Neuronal stem cell (in vitro differentiated cells): ENCODE data around the gene DMRT3.

Experiments used
- DNase-seq: peaks from one replicate; pipeline ENCODE4 v3.0.0-alpha.2; 2013; ENCODE audit warnings: low spot score
- H2AFZ ChIP-seq: one replicate; pipeline ENCODE4 v1.6.1; 2013; ENCODE audit warnings: mild to moderate bottlenecking, low read length, inconsistent platforms
- H2AK5ac ChIP-seq: 2 replicates; pipeline ENCODE4 v1.6.1; 2013; ENCODE audit warnings: low read depth, mild to moderate bottlenecking, inconsistent platforms, low read length, moderate library complexity, mixed read lengths
- H2BK120ac ChIP-seq: 2 replicates; pipeline ENCODE4 v1.6.1; 2013; ENCODE audit warnings: low read depth, mild to moderate bottlenecking, inconsistent platforms, low read length, moderate library complexity, mixed read lengths
- H2BK12ac ChIP-seq: one replicate; pipeline ENCODE4 v1.6.1; 2013; ENCODE audit warnings: low read length, inconsistent platforms
- H2BK15ac ChIP-seq: 2 replicates; pipeline ENCODE4 v1.6.1; 2013; ENCODE audit warnings: mild to moderate bottlenecking, low read length, inconsistent platforms, mixed read lengths
- H2BK5ac ChIP-seq: one replicate; pipeline ENCODE4 v1.6.1; 2013; ENCODE audit warnings: inconsistent platforms, mild to moderate bottlenecking, low read length, moderate library complexity
- H3K14ac ChIP-seq: one replicate; pipeline ENCODE4 v1.6.1; 2013; ENCODE audit warnings: low read length, inconsistent platforms
- H3K18ac ChIP-seq: 2 replicates; pipeline ENCODE4 v1.6.1; 2013; ENCODE audit warnings: low read length, inconsistent platforms
- H3K23ac ChIP-seq: 2 replicates; pipeline ENCODE4 v1.6.1; 2013; ENCODE audit warnings: low read depth, mild to moderate bottlenecking, mixed read lengths, low read length, inconsistent platforms; ENCODE audit not compliant: poor library complexity
- H3K27ac ChIP-seq: replicated peaks from 3 replicates; pipeline ENCODE4 v1.5.1; 2013; ENCODE audit warnings: low read length, inconsistent platforms
- H3K27me3 ChIP-seq, 3 experiments: 2 replicates each; pipeline ENCODE4 v1.6.1; 2013; ENCODE audit warnings: low read length in 3 of 3, mild to moderate bottlenecking in 2 of 3, inconsistent platforms in 1 of 3, low read depth in 1 of 3, mixed read lengths in 1 of 3, moderate library complexity in 1 of 3; ENCODE audit not compliant: control insufficient read depth in 3 of 3, insufficient read depth in 3 of 3
- H3K36me3 ChIP-seq, 2 donors: replicated peaks in 1 of 2; 2 replicates each; pipeline ENCODE4 v1.6.1; 2013; ENCODE audit warnings: low read length in 2 of 2; ENCODE audit not compliant: control insufficient read depth in 2 of 2, insufficient read depth in 2 of 2
- H3K4ac ChIP-seq: 2 replicates; pipeline ENCODE4 v1.6.1; 2013; ENCODE audit warnings: inconsistent platforms, mild to moderate bottlenecking, low read length, moderate library complexity
- H3K4me1 ChIP-seq, 2 donors: 1 replicate in 1 of 2; 2 replicates in 1 of 2; pipeline ENCODE4 v1.6.1; 2013; ENCODE audit warnings: low read length in 2 of 2, low read depth in 1 of 2; ENCODE audit not compliant: control insufficient read depth in 2 of 2, insufficient read depth in 1 of 2
- H3K4me2 ChIP-seq: one replicate; pipeline ENCODE4 v1.6.1; 2013; ENCODE audit warnings: mild to moderate bottlenecking, low read length, inconsistent platforms; ENCODE audit not compliant: insufficient read depth, poor library complexity, severe bottlenecking
- H3K4me3 ChIP-seq, 2 donors: 2 replicates each; pipeline ENCODE4 v1.5.1; 2013; ENCODE audit warnings: low read length in 2 of 2, mild to moderate bottlenecking in 2 of 2, inconsistent platforms in 1 of 2, moderate library complexity in 1 of 2
- H3K79me1 ChIP-seq: one replicate; pipeline ENCODE4 v1.6.1; 2013; ENCODE audit warnings: low read depth, mild to moderate bottlenecking, inconsistent platforms, low read length, moderate library complexity
- H3K9ac ChIP-seq: one replicate; pipeline ENCODE4 v1.6.1; 2013; ENCODE audit warnings: mild to moderate bottlenecking, low read depth, low read length, inconsistent platforms; ENCODE audit not compliant: poor library complexity
- H3K9me3 ChIP-seq, 2 donors: replicated peaks in 1 of 2; 2 replicates each; pipeline versions ENCODE3 to v1.6.1; 2013; ENCODE audit warnings: low read length in 2 of 2, mild to moderate bottlenecking in 2 of 2, inconsistent platforms in 1 of 2, low read depth in 1 of 2, mixed read lengths in 1 of 2, moderate library complexity in 1 of 2; ENCODE audit not compliant: control insufficient read depth in 2 of 2, insufficient read depth in 1 of 2
- H4K8ac ChIP-seq: one replicate; pipeline ENCODE4 v1.6.1; 2013; ENCODE audit warnings: low read depth, mild to moderate bottlenecking, inconsistent platforms, low read length, moderate library complexity
- H4K91ac ChIP-seq: one replicate; pipeline ENCODE4 v1.6.1; 2013; ENCODE audit warnings: low read length, low read depth, mild to moderate bottlenecking, inconsistent platforms; ENCODE audit not compliant: poor library complexity
- WGBS, 2 donors: extraction: QIAGEN DNeasy Blood & Tissue Kit; methylation state at CpG; one replicate each; pipeline ENCODE4 v1.1.7; 2013; ENCODE audit warnings: missing lambda C conversion rate in 2 of 2, mixed read lengths in 1 of 2; ENCODE audit not compliant: insufficient read length in 2 of 2, insufficient replicate concordance in 1 of 2; ENCODE audit errors: extremely low coverage in 2 of 2; 5-methylcytosine and 5-hydroxymethylcytosine counted together

The DMRT3 gene

GRCh38 chr9:979983-980382, 3.5 kb downstream of the DMRT3 start:
- no peak overlapping the region for H3K4ac ChIP-seq
- no peak for DNase-seq
- H4K91ac ChIP-seq: no peak overlapping the region
- H3K27me3 ChIP-seq: peaks cover 15 to 90% (median 75%) of the 10 kb centered on the region in 3 experiments
- H3K18ac ChIP-seq: no peak overlapping the region
- no peak overlapping the region for H2BK120ac ChIP-seq
- no peak overlapping the region for H3K9ac ChIP-seq
- H3K27ac ChIP-seq: no peak overlapping the region
- H3K14ac ChIP-seq: no peak overlapping the region
- H2BK5ac ChIP-seq: no peak overlapping the region
- H3K36me3 ChIP-seq: no peaks in the 10 kb centered on the region
- no peaks in the 10 kb centered on the region for H3K79me1 ChIP-seq
- H2BK15ac ChIP-seq: no peak overlapping the region
- no peak overlapping the region for H4K8ac ChIP-seq
- H3K4me2 ChIP-seq: no peak overlapping the region
- H3K4me3 ChIP-seq: no peak overlapping the region
- no peak overlapping the region for H2BK12ac ChIP-seq
- H3K23ac ChIP-seq: no peak overlapping the region
- H2AK5ac ChIP-seq: no peak overlapping the region
- no CpG with 5 or more reads among the region's 2 CpGs for WGBS, 2 donors
- H3K4me1 ChIP-seq: peaks cover 0 to 13% of the 10 kb centered on the region in 2 donors
- no peaks in the 10 kb centered on the region for H3K9me3 ChIP-seq
- no peak overlapping the region for H2AFZ ChIP-seq

DNA sequence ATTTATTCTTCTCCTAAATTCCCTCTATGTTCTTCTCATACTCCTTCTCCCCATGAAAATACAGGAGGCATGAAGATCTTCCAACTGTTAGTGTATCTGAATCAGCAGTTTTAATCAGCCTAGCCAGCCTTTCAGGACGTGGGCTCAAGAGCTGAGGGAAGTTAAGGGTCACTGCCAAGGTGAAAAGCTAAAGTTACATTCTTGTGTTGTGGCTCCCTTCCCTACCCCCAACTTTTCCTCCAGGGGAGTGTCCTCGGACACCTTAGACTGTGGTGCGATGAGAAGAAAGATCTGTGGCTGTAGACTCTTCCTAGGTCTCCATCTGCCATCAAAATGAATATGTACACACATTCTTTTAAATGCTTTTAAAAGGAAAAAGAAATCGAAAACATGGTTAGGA, 4.2 kb downstream of the DMRT3 start:
- H3K27me3 ChIP-seq: peaks cover 14 to 85% (median 68%) of the 10 kb centered on the region in 3 experiments
- WGBS, 2 donors: no CpG with 5 or more reads among the region's 4 CpGs

DNA sequence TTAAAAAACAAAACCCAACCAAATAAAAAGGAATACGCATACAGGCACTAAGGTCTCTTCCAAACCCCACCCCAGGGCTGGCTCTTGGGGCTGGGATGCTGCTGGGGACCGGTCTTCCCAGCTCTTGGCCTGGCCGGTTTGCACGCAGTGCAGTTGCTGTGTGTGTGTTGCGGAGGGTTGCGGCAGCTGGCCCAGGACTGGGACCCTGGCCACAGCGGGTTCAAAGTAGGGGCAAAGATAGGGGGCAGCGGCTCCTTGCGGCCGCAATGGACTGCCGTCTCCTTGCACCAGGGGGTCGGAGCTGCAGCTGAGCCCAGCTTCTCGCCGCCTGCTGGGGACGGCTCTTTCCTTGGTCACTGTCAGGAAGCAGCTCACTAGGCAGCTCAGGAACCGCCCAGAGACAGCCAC, 5.0 kb downstream of the DMRT3 start:
- Histone ChIP-seq H2BK15ac (no peak overlapping the region), H2BK120ac (no peak overlapping the region), H3K4ac (no peak overlapping the region), H3K14ac (no peak overlapping the region), H2BK5ac (no peak overlapping the region), H3K36me3 (no peaks in the 10 kb centered on the region), H3K9me3 (no peaks in the 10 kb centered on the region), H3K18ac (no peak overlapping the region), H2AFZ (no peak overlapping the region), H3K27ac (no peak overlapping the region), H3K4me1 (peaks cover 0 to 3% of the 10 kb centered on the region in 2 donors), H3K4me2 (no peak overlapping the region), H4K91ac (no peak overlapping the region), H3K23ac (no peak overlapping the region), H2AK5ac (no peak overlapping the region), H2BK12ac (no peak overlapping the region), H3K27me3 (peaks cover 12 to 82% (median 63%) of the 10 kb centered on the region in 3 experiments), H3K79me1 (no peaks in the 10 kb centered on the region), H4K8ac (no peak overlapping the region), H3K9ac (no peak overlapping the region), H3K4me3 (no peak overlapping the region)
- no CpG with 5 or more reads among the region's 16 CpGs for WGBS, 2 donors
- DNase-seq: no peak

More for the DNA sequence above, 4.2 kb downstream of the DMRT3 start:
- H3K9ac ChIP-seq: no peak overlapping the region
- no peaks in the 10 kb centered on the region for H3K79me1 ChIP-seq
- no peak overlapping the region for H3K4ac ChIP-seq
- H2BK120ac ChIP-seq: no peak overlapping the region
- H3K4me1 ChIP-seq: peaks cover 0 to 7% of the 10 kb centered on the region in 2 donors
- H3K4me2 ChIP-seq: no peak overlapping the region
- H2BK5ac ChIP-seq: no peak overlapping the region
- H3K9me3 ChIP-seq: no peaks in the 10 kb centered on the region
- H3K27ac ChIP-seq: no peak overlapping the region
- no peak overlapping the region for H3K18ac ChIP-seq
- no peak overlapping the region for H4K8ac ChIP-seq
- H2BK12ac ChIP-seq: no peak overlapping the region
- H3K36me3 ChIP-seq: no peaks in the 10 kb centered on the region
- H2BK15ac ChIP-seq: no peak overlapping the region
- no peak overlapping the region for H3K23ac ChIP-seq
- no peak overlapping the region for H3K4me3 ChIP-seq
- H2AFZ ChIP-seq: no peak overlapping the region
- H4K91ac ChIP-seq: no peak overlapping the region
- H2AK5ac ChIP-seq: no peak overlapping the region
- H3K14ac ChIP-seq: no peak overlapping the region
- DNase-seq: no peak

GRCh38 chr9:982394-983230, 6.2 kb downstream of the DMRT3 start:
- no CpG with 5 or more reads among the region's 15 CpGs for WGBS, 2 donors

More at GRCh38 chr9:982394-983230, 6.2 kb downstream of the DMRT3 start:
- Histone ChIP-seq H2BK12ac (no peak overlapping the region), H2AK5ac (no peak overlapping the region), H3K27me3 (peaks cover 5 to 71% (median 51%) of the 10 kb centered on the region in 3 experiments), H3K18ac (no peak overlapping the region), H3K4ac (no peak overlapping the region), H3K36me3 (no peaks in the 10 kb centered on the region), H3K23ac (no peak overlapping the region), H4K8ac (peak overlapping the region; percentile 23), H3K14ac (no peak overlapping the region), H3K9ac (no peak overlapping the region), H2AFZ (no peak overlapping the region), H2BK120ac (no peak overlapping the region), H3K4me3 (no peak overlapping the region), H3K9me3 (no peaks in the 10 kb centered on the region), H3K4me2 (no peak overlapping the region), H2BK5ac (no peak overlapping the region), H3K4me1 (peaks cover 0 to 3% of the 10 kb centered on the region in 2 donors), H4K91ac (no peak overlapping the region), H2BK15ac (no peak overlapping the region), H3K27ac (no peak overlapping the region), H3K79me1 (no peaks in the 10 kb centered on the region)
- no peak for DNase-seq
